Activated naive CD4-positive, alpha-beta T cell treated with anti-CD3 and anti-CD28 coated beads, Interleukin-2, amount 50 U/mL, for 72 hours (primary cell): ENCODE results near the gene CYBC1. TPM values are rescaled to one million over a fixed set of nuclear protein-coding genes. Genes with fewer than 3 reads are reported as not detected.

Experiments
- ATAC-seq, 2 donors: fragments of 150-1000 bp; cut with Tn5 transposase; 2 replicates each; pipeline ENCODE4 v1.10.0; 2021; ENCODE audit warnings: mild to moderate bottlenecking in 2 of 2, moderate library complexity in 2 of 2
- DNase-seq, 2 donors: peaks; one replicate each; pipeline ENCODE4 v3.0.0; 2021 to 2022; ENCODE audit warnings: low spot score in 2 of 2
- H3K27ac Mint-ChIP-seq, 2 donors: one replicate each; pipeline ENCODE4 v1.8.0; 2022; ENCODE audit warnings: mild to moderate bottlenecking in 2 of 2, mixed read lengths in 2 of 2
- H3K36me3 Mint-ChIP-seq, 2 donors: one replicate each; pipeline ENCODE4 v1.8.0; 2022; ENCODE audit warnings: mixed read lengths in 2 of 2
- H3K9me3 Mint-ChIP-seq, 2 donors: one replicate each; pipeline ENCODE4 v1.8.0; 2022; ENCODE audit warnings: mixed read lengths in 2 of 2
- total RNA-seq, 2 donors: library from RNA; stranded (reverse); gene quantifications; one replicate each; pipeline ENCODE4 v1.2.3, GENCODE V29; 2022

CYBC1 gene
- total RNA-seq, result 100 to 1,000 TPM; 205 to 401 TPM

DNA sequence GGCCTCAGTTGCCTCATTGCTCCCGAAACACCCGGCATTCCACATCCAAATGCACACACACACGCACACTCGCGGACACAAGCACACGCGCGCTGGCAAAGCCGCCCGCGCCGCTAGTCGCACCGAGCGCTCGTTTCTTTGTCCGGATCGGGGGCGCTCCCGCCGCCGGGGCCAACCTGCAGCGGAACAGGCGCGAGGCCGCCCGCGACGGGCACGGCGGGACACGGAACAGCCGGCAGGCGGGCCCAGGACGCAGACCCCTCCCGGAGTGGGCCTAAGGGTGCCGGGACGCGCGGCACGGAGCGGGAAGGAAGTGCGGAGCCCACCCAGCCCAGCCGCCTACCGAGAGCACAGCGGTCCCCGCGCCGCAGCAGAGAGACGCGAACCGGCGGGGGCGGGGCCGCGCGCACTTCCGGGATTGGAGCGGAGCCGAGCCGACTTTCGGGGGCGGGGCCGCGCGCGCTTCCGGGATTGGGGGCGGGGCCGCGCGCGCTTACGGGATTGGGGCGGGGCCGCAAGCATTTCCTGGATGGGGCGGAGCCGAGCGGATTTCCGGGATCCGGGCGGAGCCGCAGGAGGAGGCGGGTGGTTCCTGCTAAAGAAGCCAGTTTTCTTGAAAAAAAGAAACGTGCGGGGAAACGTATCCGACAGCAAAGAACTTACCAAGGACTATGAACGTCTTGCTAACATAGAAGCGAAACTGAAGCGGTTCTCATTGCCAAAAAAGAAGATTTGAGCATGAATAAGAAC lies at the start of gene CYBC1:
Gene CYBC1, minus strand, starts transcription at position 396 of the 750 bp plus-strand sequence. CDS start 1,498 bp downstream, outside the sequence.
- H3K9me3 Mint-ChIP-seq, result no peaks in the 10 kb centered on the region
- ATAC-seq (peak; percentile 67 to 81), DNase-seq (peak; percentile 93 to 95)
- peak within 1 kb of the TSS; percentile 94 to 99 for H3K27ac Mint-ChIP-seq
- peaks cover 25 to 57% of the 10 kb centered on the region in 2 donors for H3K36me3 Mint-ChIP-seq

- Mint-ChIP-seq H3K36me3 (no peaks in the 10 kb centered on the region), H3K9me3 (no peaks in the 10 kb centered on the region), H3K27ac (peak overlapping the region; percentile 68 to 91)
- ATAC-seq (peak; percentile 14 to 53), DNase-seq (peak in 1 of 2 donors; percentile 36)
These were observed 47.2 kb upstream of the CYBC1 start for GRCh38 chr17:82497483-82498405.

DNA sequence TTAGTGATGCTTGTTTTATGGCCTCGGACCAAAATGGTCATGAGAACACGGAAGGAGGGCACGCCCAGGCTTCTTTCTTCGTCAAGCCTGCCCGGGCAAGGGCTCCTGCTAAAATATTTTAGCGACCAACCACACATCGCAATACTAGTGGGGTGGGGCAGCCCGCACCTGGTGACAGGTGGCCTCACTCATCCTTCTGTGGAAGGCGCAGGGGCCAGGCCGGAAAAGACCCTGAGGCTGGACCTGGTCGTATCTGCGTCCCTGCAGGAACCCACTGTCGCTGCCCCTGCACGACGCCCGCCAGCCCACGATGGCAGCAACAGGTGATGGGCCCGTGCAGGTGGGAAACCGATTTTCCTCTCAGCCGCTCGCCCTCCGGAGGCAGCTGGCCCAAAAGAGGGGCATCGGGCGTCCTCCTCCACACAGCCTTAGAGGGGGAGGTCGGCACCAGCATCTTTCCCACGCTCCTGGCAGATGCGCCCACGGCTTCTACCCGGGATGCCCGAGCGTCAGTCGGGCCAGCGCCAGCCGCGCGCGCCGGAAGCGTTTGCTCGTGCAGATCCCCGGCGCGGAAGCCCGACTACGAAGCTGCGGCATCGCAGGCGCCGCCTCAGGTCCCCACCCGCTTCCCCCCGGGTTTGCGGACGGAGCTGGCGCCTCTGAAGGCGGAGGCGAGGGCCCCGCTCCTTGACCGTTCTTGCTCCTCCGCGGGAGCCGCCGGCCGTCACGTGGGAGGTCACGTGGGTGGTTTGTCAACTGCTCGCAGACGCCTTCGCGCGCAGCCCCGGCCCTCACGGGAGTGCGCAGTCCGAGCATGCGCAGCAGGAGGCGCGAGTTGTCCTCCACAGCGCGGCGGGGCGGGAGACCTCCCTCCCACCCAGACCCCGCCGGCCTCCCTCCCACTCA lies 46.2 kb upstream of the CYBC1 start:
- H3K9me3 Mint-ChIP-seq, result no peaks in the 10 kb centered on the region
- ATAC-seq (peak; percentile 64 to 82), DNase-seq (peak; percentile 91 to 95)
- peak overlapping the region in 1 of 2 donors; percentile 68 for H3K27ac Mint-ChIP-seq
- H3K36me3 Mint-ChIP-seq, result no peaks in the 10 kb centered on the region

- DNase-seq, result no peak
- Mint-ChIP-seq H3K27ac (no peak overlapping the region), H3K9me3 (no peaks in the 10 kb centered on the region), H3K36me3 (no peaks in the 10 kb centered on the region)
- no peak for ATAC-seq
These were observed 45.4 kb upstream of the CYBC1 start for GRCh38 chr17:82495844-82496528.

GRCh38 chr17:82494236-82495055 lies 43.9 kb upstream of the CYBC1 start:
- peak; percentile 70 to 82 for ATAC-seq
- Mint-ChIP-seq H3K27ac (peak overlapping the region; percentile 68 to 98), H3K9me3 (no peaks in the 10 kb centered on the region), H3K36me3 (no peaks in the 10 kb centered on the region)
- peak; percentile 86 to 92 for DNase-seq

- Mint-ChIP-seq H3K36me3 (peaks cover 0 to 6% of the 10 kb centered on the region in 2 donors), H3K27ac (peak overlapping the region in 1 of 2 donors; percentile 98), H3K9me3 (no peaks in the 10 kb centered on the region)
- DNase-seq (no peak), ATAC-seq (no peak)
These were observed 42.8 kb upstream of the CYBC1 start for GRCh38 chr17:82493226-82493781.

DNA sequence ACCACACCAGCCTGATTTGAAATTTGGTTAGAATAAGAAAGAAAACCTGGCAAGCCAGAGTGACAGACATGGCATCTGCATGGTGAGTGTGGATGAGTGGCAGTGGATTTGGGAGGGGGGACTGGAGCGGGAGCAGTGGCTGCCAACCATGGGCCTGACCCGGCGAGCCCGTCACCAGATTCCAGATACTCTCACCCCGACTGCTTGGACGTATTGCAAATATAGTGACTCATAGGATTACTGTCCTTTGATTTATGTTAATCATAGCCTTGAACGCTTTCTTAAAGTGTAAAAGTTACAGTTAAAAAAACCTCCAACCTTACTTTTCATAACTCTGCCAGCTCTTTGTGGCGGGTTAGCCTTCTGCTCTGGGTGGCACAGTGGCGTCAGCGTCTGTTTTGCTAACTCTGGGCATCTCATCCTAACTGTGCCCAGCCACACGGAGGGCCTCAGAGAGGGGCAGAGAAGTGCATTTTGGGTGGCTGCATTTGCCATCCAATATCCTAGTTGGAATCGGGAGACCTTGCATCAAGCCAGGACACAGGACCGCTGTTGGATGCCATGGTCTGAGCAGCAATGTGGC lies 42.2 kb upstream of the CYBC1 start:
- peaks cover 0 to 7% of the 10 kb centered on the region in 2 donors for H3K36me3 Mint-ChIP-seq
- no peak overlapping the region for H3K27ac Mint-ChIP-seq
- DNase-seq, result no peak
- no peaks in the 10 kb centered on the region for H3K9me3 Mint-ChIP-seq
- no peak for ATAC-seq

GRCh38 chr17:82491533-82491932 lies 41.0 kb upstream of the CYBC1 start:
- ATAC-seq (no peak), DNase-seq (no peak)
- Mint-ChIP-seq H3K36me3 (peaks cover 0 to 7% of the 10 kb centered on the region in 2 donors), H3K9me3 (no peaks in the 10 kb centered on the region), H3K27ac (peak overlapping the region; percentile 13 to 68)

DNA sequence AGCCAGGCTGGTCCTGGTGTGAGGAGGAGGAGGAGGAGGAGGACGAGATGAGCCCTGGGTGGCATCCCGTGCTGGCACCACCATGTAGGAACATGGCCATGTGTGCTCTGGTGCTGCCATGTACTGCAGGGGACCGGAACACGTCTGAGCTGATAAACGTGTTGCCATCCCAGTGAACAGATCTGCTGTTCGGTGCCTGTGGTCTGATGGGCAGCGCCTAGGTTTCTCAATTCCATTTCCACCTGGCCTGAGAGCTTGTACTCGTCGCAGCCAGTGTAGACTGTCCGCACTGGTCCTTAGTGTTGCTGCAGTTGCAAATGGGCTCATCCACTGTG lies 40.6 kb upstream of the CYBC1 start:
- no peaks in the 10 kb centered on the region for H3K9me3 Mint-ChIP-seq
- ATAC-seq (no peak), DNase-seq (no peak)
- H3K27ac Mint-ChIP-seq, result peak overlapping the region; percentile 13 to 68
- peaks cover 0 to 7% of the 10 kb centered on the region in 2 donors for H3K36me3 Mint-ChIP-seq

DNA sequence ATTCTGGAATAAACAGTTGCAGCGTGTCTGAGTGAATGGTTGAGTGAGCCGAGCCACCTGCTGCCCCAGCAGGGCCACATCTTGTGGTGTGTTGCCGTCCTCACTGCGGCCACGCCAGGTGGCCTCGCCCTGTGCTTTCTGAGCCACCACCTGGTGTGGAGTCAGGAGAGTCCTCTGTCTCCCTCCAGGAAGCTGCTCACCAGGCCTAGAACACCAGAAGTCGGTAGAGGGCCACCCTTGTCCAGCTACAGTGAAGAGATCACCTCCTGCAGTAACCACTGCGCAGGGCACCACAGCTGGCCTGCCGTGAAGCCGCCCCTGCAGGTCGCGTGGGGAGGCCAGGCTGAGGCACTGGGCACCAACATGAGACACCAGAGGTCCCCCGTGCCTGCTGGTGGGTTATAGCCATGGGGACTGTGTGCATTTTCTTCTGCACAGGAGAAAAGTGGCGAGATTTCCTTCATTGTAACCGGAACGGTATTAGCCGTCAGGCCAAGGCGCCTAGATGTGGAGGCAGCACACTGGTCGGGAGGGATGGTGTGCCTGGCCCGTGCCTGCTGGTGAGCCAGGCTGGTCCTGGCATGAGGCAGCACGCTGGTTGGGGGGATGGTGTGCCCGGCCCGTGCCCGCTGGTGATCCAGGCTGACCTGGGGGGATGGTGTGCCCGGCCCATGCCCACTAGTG lies 40.1 kb upstream of the CYBC1 start:
- H3K9me3 Mint-ChIP-seq, result no peaks in the 10 kb centered on the region
- no peak for DNase-seq
- peaks cover 0 to 7% of the 10 kb centered on the region in 2 donors for H3K36me3 Mint-ChIP-seq
- H3K27ac Mint-ChIP-seq, result peak overlapping the region in 1 of 2 donors; percentile 24
- ATAC-seq, result no peak

GRCh38 chr17:82489851-82490511 lies 39.4 kb upstream of the CYBC1 start:
- no peaks in the 10 kb centered on the region for H3K9me3 Mint-ChIP-seq
- peaks cover 4 to 7% of the 10 kb centered on the region in 2 donors for H3K36me3 Mint-ChIP-seq
- ATAC-seq, result no peak
- no peak for DNase-seq
- peak overlapping the region in 1 of 2 donors; percentile 24 for H3K27ac Mint-ChIP-seq

DNA sequence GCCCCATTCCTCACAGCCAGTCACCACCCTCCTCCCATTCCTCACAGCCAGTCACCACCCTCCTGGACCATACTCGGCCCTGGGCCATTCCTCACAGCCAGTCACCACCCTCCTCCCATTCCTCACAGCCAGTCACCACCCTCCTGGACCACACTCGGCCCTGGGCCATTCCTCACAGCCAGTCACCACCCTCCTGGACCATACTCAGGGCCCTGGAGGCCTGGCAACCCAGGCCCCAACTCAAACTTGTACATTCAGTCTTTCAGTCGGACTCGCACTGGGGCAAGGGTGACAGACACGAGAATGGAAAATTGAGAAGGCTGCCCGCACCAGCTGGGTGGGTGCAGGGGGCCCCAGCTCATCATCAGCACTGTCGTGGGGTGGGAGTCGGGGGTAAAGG lies 38.6 kb upstream of the CYBC1 start:
- Mint-ChIP-seq H3K27ac (peak overlapping the region; percentile 30 to 44), H3K9me3 (no peaks in the 10 kb centered on the region), H3K36me3 (peaks cover 4 to 7% of the 10 kb centered on the region in 2 donors)
- no peak for ATAC-seq
- DNase-seq, result no peak

GRCh38 chr17:82487910-82488309 lies 37.4 kb upstream of the CYBC1 start:
- H3K27ac Mint-ChIP-seq, result no peak overlapping the region
- peaks cover 4 to 7% of the 10 kb centered on the region in 2 donors for H3K36me3 Mint-ChIP-seq
- no peaks in the 10 kb centered on the region for H3K9me3 Mint-ChIP-seq
- ATAC-seq, result no peak
- no peak for DNase-seq
